Fibroblast of lung (primary cell): Measurements from ENCODE around the gene CDKAL1. TPM values are rescaled to one million over a fixed set of nuclear protein-coding genes. Genes with fewer than 3 reads are reported as not detected.

ENCODE experiments used
- DNase-seq, 2 donors: peaks; one replicate each; pipeline versions ENCODE4 v3.0.0 to v3.0.0-alpha.2; 2010; ENCODE audit warnings: low read depth in 2 of 2
- H2AFZ ChIP-seq: 2 replicates; pipeline ENCODE4 v1.5.1; 2012; ENCODE audit warnings: low read length, control low read depth, inconsistent platforms
- H3K27ac ChIP-seq: 2 replicates; pipeline ENCODE4 v1.5.1; 2011; ENCODE audit warnings: low read length, control low read depth; ENCODE audit not compliant: insufficient read depth
- H3K27me3 ChIP-seq: 2 replicates; pipeline ENCODE4 v1.5.1; 2011; ENCODE audit warnings: mild to moderate bottlenecking, low read length; ENCODE audit not compliant: control insufficient read depth, insufficient read depth
- H3K36me3 ChIP-seq: 2 replicates; pipeline ENCODE4 v1.5.1; 2011; ENCODE audit warnings: low read length; ENCODE audit not compliant: control insufficient read depth, insufficient read depth
- H3K4me1 ChIP-seq: 2 replicates; pipeline ENCODE4 v1.5.1; 2011; ENCODE audit warnings: low read length; ENCODE audit not compliant: control insufficient read depth, insufficient read depth; ENCODE audit errors: extremely low read depth
- H3K4me2 ChIP-seq: 2 replicates; pipeline ENCODE4 v1.5.1; 2011; ENCODE audit warnings: low read length, control low read depth; ENCODE audit not compliant: insufficient read depth; ENCODE audit errors: extremely low read depth
- H3K4me3 ChIP-seq, 4 experiments: fragments of 200-600 bp in 1 of 4; sonication (generic) in 1 of 4; replicated peaks in 1 of 4; 2 replicates each; pipeline ENCODE4 v1.5.1; 2011 to 2016; ENCODE audit warnings: low read length in 4 of 4, low read depth in 3 of 4, mild to moderate bottlenecking in 3 of 4, control low read depth in 2 of 4, inconsistent platforms in 1 of 4, mixed read lengths in 1 of 4; ENCODE audit not compliant: insufficient read depth in 1 of 4; ENCODE audit errors: control extremely low read depth in 1 of 4
- H3K79me2 ChIP-seq: 2 replicates; pipeline ENCODE4 v1.5.1; 2012; ENCODE audit warnings: mild to moderate bottlenecking, low read length, inconsistent platforms; ENCODE audit not compliant: control insufficient read depth, insufficient read depth
- H3K9ac ChIP-seq: 2 replicates; pipeline ENCODE4 v1.5.1; 2011; ENCODE audit warnings: mild to moderate bottlenecking, low read length, control low read depth; ENCODE audit not compliant: insufficient read depth
- H3K9me3 ChIP-seq: 2 replicates; pipeline ENCODE4 v1.5.1; 2012; ENCODE audit warnings: low read depth, low read length; ENCODE audit not compliant: control insufficient read depth, insufficient read depth
- H4K20me1 ChIP-seq: 2 replicates; pipeline ENCODE4 v1.5.1; 2011; ENCODE audit warnings: low read length; ENCODE audit not compliant: control insufficient read depth, insufficient read depth; ENCODE audit errors: extremely low read depth
- EZH2 ChIP-seq: IDR thresholded peaks from 2 replicates; pipeline ENCODE4 v1.5.1; 2012; ENCODE audit warnings: low read length, control low read depth, mild to moderate bottlenecking; ENCODE audit errors: missing control alignments
- polyA plus RNA-seq, 2 donors: library from polyadenylated mRNA; depleted of rRNA in 1 of 2; stranded (reverse) in 1 of 2; unstranded in 1 of 2; fragments of >200 nt; gene quantifications; 2 replicates each; pipeline ENCODE4 v1.2.1, GENCODE V29; 2011 to 2012; ENCODE audit warnings: missing spikeins in 1 of 2
- total RNA-seq: library from RNA; depleted of rRNA; stranded (reverse); fragments of >200 nt; gene quantifications from 2 replicates; pipeline ENCODE4 v1.2.1, GENCODE V29; 2014
- TF ChIP-seq, protein P1 (sequence below), 2 donors: IDR thresholded peaks in 1 of 2; conservative IDR thresholded peaks in 1 of 2; 1 replicate in 1 of 2; 2 replicates in 1 of 2; pipeline ENCODE4 v1.5.1; 2011 to 2012; ENCODE audit warnings: low read length in 2 of 2, control low read depth in 1 of 2, inconsistent platforms in 1 of 2, low read depth in 1 of 2, mild to moderate bottlenecking in 1 of 2

The CDKAL1 gene
- total and polyA plus RNA-seq, 2 donors (not counting 1 experiment from before 2014, with no cell fraction given) = 7.4 to 15.0 TPM

- DNase-seq = no peak
- Histone ChIP-seq H3K4me3 (no peak overlapping the region), H3K4me2 (no peak overlapping the region), H3K79me2 (no peaks in the 10 kb centered on the region), H4K20me1 (no peaks in the 10 kb centered on the region), H3K27ac (no peak overlapping the region), H3K36me3 (no peaks in the 10 kb centered on the region), H3K9ac (no peak overlapping the region), H3K27me3 (no peaks in the 10 kb centered on the region), H2AFZ (no peak overlapping the region), H3K9me3 (no peaks in the 10 kb centered on the region), H3K4me1 (no peaks in the 10 kb centered on the region)
- TF ChIP-seq, protein P1, sequence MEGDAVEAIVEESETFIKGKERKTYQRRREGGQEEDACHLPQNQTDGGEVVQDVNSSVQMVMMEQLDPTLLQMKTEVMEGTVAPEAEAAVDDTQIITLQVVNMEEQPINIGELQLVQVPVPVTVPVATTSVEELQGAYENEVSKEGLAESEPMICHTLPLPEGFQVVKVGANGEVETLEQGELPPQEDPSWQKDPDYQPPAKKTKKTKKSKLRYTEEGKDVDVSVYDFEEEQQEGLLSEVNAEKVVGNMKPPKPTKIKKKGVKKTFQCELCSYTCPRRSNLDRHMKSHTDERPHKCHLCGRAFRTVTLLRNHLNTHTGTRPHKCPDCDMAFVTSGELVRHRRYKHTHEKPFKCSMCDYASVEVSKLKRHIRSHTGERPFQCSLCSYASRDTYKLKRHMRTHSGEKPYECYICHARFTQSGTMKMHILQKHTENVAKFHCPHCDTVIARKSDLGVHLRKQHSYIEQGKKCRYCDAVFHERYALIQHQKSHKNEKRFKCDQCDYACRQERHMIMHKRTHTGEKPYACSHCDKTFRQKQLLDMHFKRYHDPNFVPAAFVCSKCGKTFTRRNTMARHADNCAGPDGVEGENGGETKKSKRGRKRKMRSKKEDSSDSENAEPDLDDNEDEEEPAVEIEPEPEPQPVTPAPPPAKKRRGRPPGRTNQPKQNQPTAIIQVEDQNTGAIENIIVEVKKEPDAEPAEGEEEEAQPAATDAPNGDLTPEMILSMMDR (conservative IDR thresholded peaks at IDR 0.05 in 1 of 2, IDR thresholded peaks at IDR 0.05 in 1 of 2; ENCODE audit: low read depth in 1 of 2, low read length in 2 of 2) = no peak
- TF ChIP-seq EZH2 = no peak
Observed at GRCh38 chr6:20900389-20901160, 366.3 kb downstream of the CDKAL1 start.

GRCh38 chr6:20905377-20905776, 371.1 kb downstream of the CDKAL1 start:
- H3K27me3 ChIP-seq = no peaks in the 10 kb centered on the region
- TF ChIP-seq, protein P1 (conservative IDR thresholded peaks at IDR 0.05 in 1 of 2, IDR thresholded peaks at IDR 0.05 in 1 of 2; ENCODE audit: low read depth in 1 of 2, low read length in 2 of 2) = no peak
- no peaks in the 10 kb centered on the region for H4K20me1 ChIP-seq
- no peak overlapping the region for H2AFZ ChIP-seq
- DNase-seq = no peak
- no peak overlapping the region for H3K4me3 ChIP-seq
- no peaks in the 10 kb centered on the region for H3K4me1 ChIP-seq
- H3K9me3 ChIP-seq = no peaks in the 10 kb centered on the region
- no peaks in the 10 kb centered on the region for H3K36me3 ChIP-seq
- H3K4me2 ChIP-seq = no peak overlapping the region
- no peak overlapping the region for H3K9ac ChIP-seq
- no peaks in the 10 kb centered on the region for H3K79me2 ChIP-seq
- no peak overlapping the region for H3K27ac ChIP-seq

DNA sequence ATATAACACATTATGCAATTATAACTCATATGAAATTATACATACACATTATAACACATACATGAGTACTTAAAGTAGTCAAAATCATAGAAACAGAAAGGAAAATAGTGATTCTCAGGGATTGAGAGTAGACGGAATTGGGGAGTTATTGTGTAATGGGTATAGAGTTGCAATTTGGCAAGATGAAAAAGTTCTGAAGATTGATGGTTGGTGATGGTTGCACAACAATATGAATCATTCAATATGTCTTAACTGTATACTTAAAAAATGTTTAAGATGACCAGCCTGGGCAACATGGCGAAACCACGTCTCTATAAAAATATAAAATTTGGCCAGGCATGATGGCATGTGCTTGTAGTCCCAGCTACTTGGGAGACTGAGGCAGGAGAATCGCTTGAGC, 372.7 kb downstream of the CDKAL1 start:
- Histone ChIP-seq H3K9ac (no peak overlapping the region), H3K4me2 (no peak overlapping the region), H3K9me3 (no peaks in the 10 kb centered on the region), H3K4me3 (no peak overlapping the region), H3K79me2 (no peaks in the 10 kb centered on the region), H3K27ac (no peak overlapping the region), H3K36me3 (no peaks in the 10 kb centered on the region), H3K4me1 (no peaks in the 10 kb centered on the region), H4K20me1 (no peaks in the 10 kb centered on the region), H3K27me3 (no peaks in the 10 kb centered on the region), H2AFZ (no peak overlapping the region)
- DNase-seq = peak; percentile 76 to 98
- TF ChIP-seq, protein P1 (conservative IDR thresholded peaks at IDR 0.05 in 1 of 2, IDR thresholded peaks at IDR 0.05 in 1 of 2; ENCODE audit: low read depth in 1 of 2, low read length in 2 of 2) = no peak
- no peak for TF ChIP-seq EZH2
